GM12878 (cell line): ENCODE measurements around the gene TSPYL6. TPM values are rescaled to one million over a fixed set of nuclear protein-coding genes. Genes with fewer than 3 reads are reported as not detected.

ENCODE experiments used
- ATAC-seq: fragments of 200-7000 bp; cut with Tn5 transposase; 3 replicates; pipeline ENCODE4 v1.9.1; 2020; ENCODE audit warnings: mild to moderate bottlenecking, moderate library complexity
- Bru-seq: library from RNA; stranded (reverse); fragments of 400-500 nt; gene quantifications from one replicate; lab custom pipeline; 2021; lab: Mats Ljungman, UMichigan
- BruChase-seq, 2 experiments: library from RNA; stranded (reverse); fragments of 400-500 nt; gene quantifications; one replicate each; lab custom pipeline; 2021; lab: Mats Ljungman, UMichigan
- BruUV-seq: library from RNA; stranded (reverse); fragments of 400-500 nt; replicated peaks from 2 replicates; lab custom pipeline; 2021; lab: Mats Ljungman, UMichigan
- CTCF ChIA-PET: fragments of 300-600 bp; sonication (Branson Sonifier 250); formaldehyde crosslinking; extraction: SDS; loops from one replicate; lab custom pipeline; 2021; ENCODE audit warnings: inconsistent platforms; lab: Yijun Ruan, JAX
- POLR2A ChIA-PET: fragments of 350-600 bp; formaldehyde crosslinking; extraction: SDS; loops from one replicate; lab custom pipeline; 2021; ENCODE audit warnings: inconsistent platforms; lab: Charles Lee
- RAD21 ChIA-PET: fragments of 300-600 bp; sonication (Branson Sonifier 250); formaldehyde crosslinking; loops from one replicate; lab custom pipeline; 2023; ENCODE audit warnings: antibody characterized with exemption; ENCODE audit not compliant: unreplicated experiment; lab: Charles Lee
- SMC1A ChIA-PET: fragments of 300-600 bp; sonication (Branson Sonifier 250); formaldehyde crosslinking; loops from one replicate; lab custom pipeline; 2023; ENCODE audit not compliant: unreplicated experiment, uncharacterized antibody; lab: Charles Lee
- DNase-seq: peaks from one replicate; pipeline ENCODE4 v3.0.0-alpha.2; 2011; ENCODE audit warnings: low read depth, low spot score
- FAIRE-seq: peaks from 3 replicates; lab custom pipeline; 2011; peaks lifted over from hg19 to GRCh38; lab: Jason Lieb, UNC
- H2AFZ ChIP-seq: 2 replicates; pipeline ENCODE4 v1.6.0; 2011; ENCODE audit warnings: low read depth, low read length, control low read depth; ENCODE audit not compliant: control insufficient read depth
- H3K27ac ChIP-seq: 2 replicates; pipeline ENCODE4 v1.5.1; 2011; ENCODE audit warnings: control low read depth; ENCODE audit not compliant: control insufficient read depth, insufficient read depth
- H3K27me3 ChIP-seq, 2 experiments: replicated peaks in 1 of 2; 2 replicates each; pipeline versions ENCODE4 v1.6.0 to v1.6.1; 2011; ENCODE audit warnings: low read length in 1 of 2; ENCODE audit not compliant: control insufficient read depth in 2 of 2, insufficient read depth in 2 of 2
- H3K36me3 ChIP-seq, 2 experiments: 2 replicates each; pipeline ENCODE4 v1.5.1; 2011; ENCODE audit warnings: low read length in 1 of 2; ENCODE audit not compliant: control insufficient read depth in 2 of 2, insufficient read depth in 2 of 2
- H3K4me1 ChIP-seq: 2 replicates; pipeline ENCODE4 v1.6.1; 2011; ENCODE audit warnings: mild to moderate bottlenecking, low read length, moderate library complexity, mixed read lengths; ENCODE audit not compliant: control insufficient read depth, insufficient read depth
- H3K4me2 ChIP-seq: 2 replicates; pipeline ENCODE4 v1.6.0; 2011; ENCODE audit warnings: control low read depth; ENCODE audit not compliant: control insufficient read depth, insufficient read depth
- H3K4me3 ChIP-seq: fragments of 200-600 bp; sonication (generic); 2 replicates; pipeline ENCODE4 v1.5.1; 2016
- H3K79me2 ChIP-seq: 2 replicates; pipeline ENCODE4 v1.6.0; 2011; ENCODE audit warnings: low read length; ENCODE audit not compliant: control insufficient read depth, insufficient read depth
- H3K9ac ChIP-seq: 2 replicates; pipeline ENCODE4 v1.8.0; 2011; ENCODE audit warnings: low read length, control low read depth, mixed read lengths; ENCODE audit not compliant: control insufficient read depth, insufficient read depth
- H3K9me3 ChIP-seq: replicated peaks from 3 replicates; pipeline ENCODE4 v1.5.1; 2011; ENCODE audit warnings: mild to moderate bottlenecking, low read length; ENCODE audit not compliant: control insufficient read depth, insufficient read depth
- H4K20me1 ChIP-seq: 2 replicates; pipeline ENCODE4 v1.6.0; 2011; ENCODE audit not compliant: control insufficient read depth, insufficient read depth
- BHLHE40 ChIP-seq, 2 experiments: fragments of 450-650 bp in 1 of 2; IDR thresholded peaks; 2 replicates each; pipeline ENCODE4 v1.6.1; 2011 to 2017; ENCODE audit warnings: low read depth in 2 of 2, borderline replicate concordance in 1 of 2, improper control_type of control experiment in 1 of 2, low read length in 1 of 2, mild to moderate bottlenecking in 1 of 2
- CHD4 ChIP-seq: fragments of 200-600 bp; sonication (generic); IDR thresholded peaks from 2 replicates; pipeline ENCODE4 v1.6.1; 2016; ENCODE audit warnings: mild to moderate bottlenecking
- EZH2 ChIP-seq: IDR thresholded peaks from 2 replicates; pipeline ENCODE4 v1.6.1; 2012; ENCODE audit warnings: low read depth, mild to moderate bottlenecking, control low read depth, inconsistent platforms, low read length, borderline replicate concordance; ENCODE audit not compliant: control insufficient read depth
- GABPA ChIP-seq: IDR thresholded peaks from 2 replicates; pipeline ENCODE4 v1.6.1; 2014; ENCODE audit warnings: antibody characterized with exemption, low read depth, mild to moderate bottlenecking, inconsistent platforms
- HCFC1 ChIP-seq: fragments of 150-350 bp; IDR thresholded peaks from 2 replicates; pipeline ENCODE4 v1.6.1; 2014; ENCODE audit warnings: low read length
- MTA3 ChIP-seq: IDR thresholded peaks from 2 replicates; pipeline ENCODE4 v1.6.1; 2012; ENCODE audit warnings: low read length, inconsistent platforms, borderline replicate concordance
- MYB ChIP-seq: fragments of 150-350 bp; IDR thresholded peaks from 2 replicates; pipeline ENCODE4 v1.6.1; 2014; ENCODE audit warnings: mild to moderate bottlenecking, low read depth, low read length, borderline replicate concordance
- NFYA ChIP-seq: IDR thresholded peaks from 2 replicates; pipeline ENCODE4 v1.6.1; 2011; ENCODE audit warnings: low read depth, mild to moderate bottlenecking, low read length, improper control_type of control experiment, borderline replicate concordance
- RAD51 ChIP-seq: fragments of 450-650 bp; IDR thresholded peaks from 2 replicates; pipeline ENCODE4 v1.6.1; 2016; ENCODE audit warnings: moderate library complexity, mild to moderate bottlenecking, inconsistent platforms
- SMAD5 ChIP-seq: IDR thresholded peaks from 2 replicates; pipeline ENCODE4 v1.6.1; 2016; ENCODE audit warnings: antibody characterized with exemption, low read depth
- ZNF384 ChIP-seq: IDR thresholded peaks from 2 replicates; pipeline ENCODE4 v1.6.1; 2012; ENCODE audit warnings: low read depth, mild to moderate bottlenecking, low read length, improper control_type of control experiment, borderline replicate concordance
- WGBS: methylation state at CpG from one replicate; pipeline ENCODE4 v1.1.6; 2016; ENCODE audit warnings: low lambda C conversion rate; ENCODE audit not compliant: insufficient replicate concordance, insufficient coverage; ENCODE audit errors: missing lambda C conversion rate; 5-methylcytosine and 5-hydroxymethylcytosine counted together
- in situ Hi-C: fragments of 300-500 bp; cut with MboI; formaldehyde crosslinking; loops from 9 replicates; pipeline ENCODE4 v1.14.3; 2018; ENCODE audit warnings: mixed read lengths
- intact Hi-C: fragments of 100-400 bp; cut with micrococcal nuclease; formaldehyde crosslinking; loops from one replicate; pipeline ENCODE4 v1.14.2; 2022; ENCODE audit not compliant: unreplicated experiment
- long read RNA-seq, 2 experiments: library from polyadenylated mRNA; unstranded; transcript quantifications; one replicate each; pipeline ENCODE4 v2.0.0, GENCODE V29; 2019 to 2020
- polyA minus RNA-seq, 3 experiments: library from RNA; depleted of rRNA, polyadenylated mRNA; stranded (reverse); fragments of >200 nt; gene quantifications; 2 replicates each; pipeline ENCODE4 v1.2.3, GENCODE V29; 2011
- polyA plus RNA-seq, 11 experiments: library from polyadenylated mRNA; depleted of rRNA in 4 of 11; unstranded in 6 of 11; stranded (reverse) in 5 of 11; fragments of >200 nt; fragmentation: Nextera tagmentation in 4 of 11; fragmentation: Illumina TruSeq in 1 of 11; extraction: Ambion mirVana in 4 of 11; extraction: Trizol in 1 of 11; gene quantifications; 1 replicate in 1 of 11; 2 replicates in 10 of 11; pipeline versions ENCODE4 v1.2.1 to v1.2.3, GENCODE V29; 2011 to 2016; ENCODE audit warnings: inconsistent platforms in 2 of 11, missing spikeins in 2 of 11, low read depth in 1 of 11
- total RNA-seq, 4 experiments: library from RNA; depleted of rRNA in 3 of 4; stranded (reverse); fragments of >200 nt in 3 of 4; fragmentation: Illumina TruSeq in 1 of 4; extraction: Trizol in 1 of 4; gene quantifications; 2 replicates each; pipeline versions ENCODE4 v1.2.1 to v1.2.3, GENCODE V29; 2013 to 2021
- TF ChIP-seq, protein P1 (sequence below): IDR thresholded peaks from 2 replicates; pipeline ENCODE4 v1.6.1; 2012; ENCODE audit warnings: improper control_type of control experiment, low read depth, low read length; ENCODE audit not compliant: insufficient replicate concordance

The TSPYL6 gene
- not detected in 2 replicates for total RNA-seq (2013; cell fraction: nucleolus; rRNA removed)
- not detected in 2 replicates for total RNA-seq (2014; rRNA removed)
- total RNA-seq (2014; rRNA removed; fragmentation: Illumina TruSeq; extraction: Trizol) = not detected in 2 replicates
- total RNA-seq (2021) = not detected in 2 replicates
- polyA plus RNA-seq (2011; ENCODE audit: low read depth) = not detected
- polyA plus RNA-seq (2011; rRNA removed) = not detected in 2 replicates
- not detected in 2 replicates for polyA plus RNA-seq (2011; cell fraction: cytosol; rRNA removed)
- not detected in 2 replicates for polyA plus RNA-seq (2011; cell fraction: nucleus; rRNA removed)
- polyA plus RNA-seq (2012) = not detected in 2 replicates
- polyA plus RNA-seq (2014; fragmentation: Illumina TruSeq; extraction: Trizol) = not detected in 2 replicates
- polyA plus RNA-seq (2014; fragmentation: Nextera tagmentation; extraction: Ambion mirVana) = not detected
- not detected in 2 replicates for polyA plus RNA-seq (2014; rRNA removed)
- not detected for polyA plus RNA-seq (2016; fragmentation: Nextera tagmentation; extraction: Ambion mirVana)
- polyA minus RNA-seq (2011; rRNA and poly(A)+ RNA removed) = not detected in 2 replicates
- not detected in 2 replicates for polyA minus RNA-seq (2011; cell fraction: cytosol; rRNA and poly(A)+ RNA removed)
- polyA minus RNA-seq (2011; cell fraction: nucleus; rRNA and poly(A)+ RNA removed) = not detected in 2 replicates
- Bru-seq, nascent RNA = not detected
- BruChase-seq, experiment 1, labeled RNA remaining after a 6-hour chase = not detected
- BruChase-seq, experiment 2, labeled RNA remaining after a 2-hour chase = percentile 11 among the genes with signal in this experiment
- long read RNA-seq, experiment 1 = 0 reads
- long read RNA-seq, experiment 2 = 0 reads

DNA sequence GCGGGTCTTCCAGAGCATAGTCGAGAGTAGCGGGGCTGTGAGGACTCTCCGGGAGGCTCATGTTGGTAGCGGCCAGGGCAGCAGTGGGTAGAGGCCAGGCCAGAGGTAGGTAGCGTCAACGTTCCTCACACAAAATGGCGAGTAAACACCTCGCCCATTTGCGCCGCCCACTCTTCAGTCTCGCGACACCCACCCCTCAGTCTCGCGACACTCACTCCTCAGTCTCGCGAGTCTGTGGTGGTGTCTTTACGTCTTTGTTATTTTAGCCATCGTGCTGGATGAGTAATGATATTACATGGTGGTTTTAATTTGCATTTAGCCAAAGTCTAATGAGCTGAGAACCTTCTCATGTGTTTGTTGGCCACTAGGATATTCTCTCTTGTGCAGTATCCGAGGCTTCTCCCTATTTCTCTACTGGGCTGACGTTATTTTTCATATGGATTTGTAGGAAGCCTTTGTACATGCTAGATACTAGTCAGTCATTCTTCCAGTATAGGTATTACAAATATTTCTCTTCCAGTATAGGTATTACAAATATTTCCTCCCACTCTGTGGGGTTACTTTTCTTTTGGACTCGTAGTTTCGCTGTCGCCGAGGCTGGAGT lies at the start of gene TSPYL6:
TSPYL6 (minus strand) TSS at position 139 of the 604 bp plus-strand sequence; CDS start at position 61, 78 bp downstream.
- SMC1A ChIA-PET = no interaction called here
- no TSS peak for BruUV-seq
- no peak for DNase-seq
- TF ChIP-seq NFYA = no peak
- TF ChIP-seq HCFC1 = no peak
- TF ChIP-seq MTA3 = no peak
- no peak for TF ChIP-seq CHD4
- TF ChIP-seq ZNF384 = no peak
- TF ChIP-seq BHLHE40 (IDR thresholded peaks at IDR 0.05; ENCODE audit: borderline replicate concordance in 1 of 2, low read depth in 2 of 2, low read length in 1 of 2) = no peak
- TF ChIP-seq SMAD5 = no peak
- no peak for TF ChIP-seq GABPA
- TF ChIP-seq, protein P1, sequence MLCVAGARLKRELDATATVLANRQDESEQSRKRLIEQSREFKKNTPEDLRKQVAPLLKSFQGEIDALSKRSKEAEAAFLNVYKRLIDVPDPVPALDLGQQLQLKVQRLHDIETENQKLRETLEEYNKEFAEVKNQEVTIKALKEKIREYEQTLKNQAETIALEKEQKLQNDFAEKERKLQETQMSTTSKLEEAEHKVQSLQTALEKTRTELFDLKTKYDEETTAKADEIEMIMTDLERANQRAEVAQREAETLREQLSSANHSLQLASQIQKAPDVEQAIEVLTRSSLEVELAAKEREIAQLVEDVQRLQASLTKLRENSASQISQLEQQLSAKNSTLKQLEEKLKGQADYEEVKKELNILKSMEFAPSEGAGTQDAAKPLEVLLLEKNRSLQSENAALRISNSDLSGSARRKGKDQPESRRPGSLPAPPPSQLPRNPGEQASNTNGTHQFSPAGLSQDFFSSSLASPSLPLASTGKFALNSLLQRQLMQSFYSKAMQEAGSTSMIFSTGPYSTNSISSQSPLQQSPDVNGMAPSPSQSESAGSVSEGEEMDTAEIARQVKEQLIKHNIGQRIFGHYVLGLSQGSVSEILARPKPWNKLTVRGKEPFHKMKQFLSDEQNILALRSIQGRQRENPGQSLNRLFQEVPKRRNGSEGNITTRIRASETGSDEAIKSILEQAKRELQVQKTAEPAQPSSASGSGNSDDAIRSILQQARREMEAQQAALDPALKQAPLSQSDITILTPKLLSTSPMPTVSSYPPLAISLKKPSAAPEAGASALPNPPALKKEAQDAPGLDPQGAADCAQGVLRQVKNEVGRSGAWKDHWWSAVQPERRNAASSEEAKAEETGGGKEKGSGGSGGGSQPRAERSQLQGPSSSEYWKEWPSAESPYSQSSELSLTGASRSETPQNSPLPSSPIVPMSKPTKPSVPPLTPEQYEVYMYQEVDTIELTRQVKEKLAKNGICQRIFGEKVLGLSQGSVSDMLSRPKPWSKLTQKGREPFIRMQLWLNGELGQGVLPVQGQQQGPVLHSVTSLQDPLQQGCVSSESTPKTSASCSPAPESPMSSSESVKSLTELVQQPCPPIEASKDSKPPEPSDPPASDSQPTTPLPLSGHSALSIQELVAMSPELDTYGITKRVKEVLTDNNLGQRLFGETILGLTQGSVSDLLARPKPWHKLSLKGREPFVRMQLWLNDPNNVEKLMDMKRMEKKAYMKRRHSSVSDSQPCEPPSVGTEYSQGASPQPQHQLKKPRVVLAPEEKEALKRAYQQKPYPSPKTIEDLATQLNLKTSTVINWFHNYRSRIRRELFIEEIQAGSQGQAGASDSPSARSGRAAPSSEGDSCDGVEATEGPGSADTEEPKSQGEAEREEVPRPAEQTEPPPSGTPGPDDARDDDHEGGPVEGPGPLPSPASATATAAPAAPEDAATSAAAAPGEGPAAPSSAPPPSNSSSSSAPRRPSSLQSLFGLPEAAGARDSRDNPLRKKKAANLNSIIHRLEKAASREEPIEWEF = no peak
- TF ChIP-seq RAD51 = no peak
- no peak for TF ChIP-seq MYB
- no peak for TF ChIP-seq EZH2

More for the DNA sequence above, at the start of gene TSPYL6:
- POLR2A ChIA-PET = no interaction called here
- ATAC-seq (no peak), FAIRE-seq (no peak)
- Histone ChIP-seq H3K4me2 (no peak within 1 kb of the TSS), H3K9me3 (no peaks in the 10 kb centered on the region; the same call in 2 of the 3 replicates), H3K9ac (no peak within 1 kb of the TSS), H3K4me1 (peaks cover 6% of the 10 kb centered on the region), H3K27ac (no peak within 1 kb of the TSS), H4K20me1 (no peaks in the 10 kb centered on the region), H3K27me3 (no peaks in the 10 kb centered on the region), H3K36me3 (no peaks in the 10 kb centered on the region), H3K4me3 (no peak within 1 kb of the TSS), H2AFZ (no peak within 1 kb of the TSS), H3K79me2 (no peaks in the 10 kb centered on the region)
- CTCF ChIA-PET = no interaction called here
- 78% methylated on average over 25 of the region's 25 CpGs for WGBS
- in situ Hi-C loops = no loop called here
- intact Hi-C loops = no loop called here
- RAD21 ChIA-PET = no interaction called here
